HG03354 (cell line): ENCODE results near the gene INTS14.
A peak's percentile ranks its signal among the peaks of the same experiment; 100 is the strongest.

Experiments
- ATAC-seq: cut with Tn5 transposase; IDR thresholded peaks from one replicate; pipeline ENCODE4 v1.9.1; 2021; ENCODE audit warnings: mild to moderate bottlenecking; ENCODE audit not compliant: unreplicated experiment, poor library complexity, severe bottlenecking

INTS14 gene

GRCh38 chr15:65610871-65611718, at the start of gene INTS14:
INTS14 (minus strand) TSS chr15:65611131; CDS start chr15:65607380, 3,751 bp downstream.
- peak; percentile 97 for ATAC-seq

GRCh38 chr15:65659502-65660052, 48.6 kb upstream of the INTS14 start:
- no peak for ATAC-seq

- no peak for ATAC-seq
Measured at GRCh38 chr15:65655457-65655856, 44.5 kb upstream of the INTS14 start.

GRCh38 chr15:65655026-65655425, 44.1 kb upstream of the INTS14 start:
- ATAC-seq, result no peak

GRCh38 chr15:65653801-65654521, 43.0 kb upstream of the INTS14 start:
- ATAC-seq, result no peak

GRCh38 chr15:65653341-65653740, 42.4 kb upstream of the INTS14 start:
- no peak for ATAC-seq

GRCh38 chr15:65651831-65652749, 41.2 kb upstream of the INTS14 start:
- ATAC-seq, result no peak

GRCh38 chr15:65651042-65651322, 40.1 kb upstream of the INTS14 start:
- no peak for ATAC-seq

GRCh38 chr15:65650312-65651041, 39.5 kb upstream of the INTS14 start:
- ATAC-seq, result no peak

GRCh38 chr15:65646486-65646885, 35.6 kb upstream of the INTS14 start:
- no peak for ATAC-seq

- no peak for ATAC-seq
Measured at GRCh38 chr15:65645392-65645791, 34.5 kb upstream of the INTS14 start.

- ATAC-seq, result no peak
Measured at GRCh38 chr15:65644282-65644681, 33.4 kb upstream of the INTS14 start.

- ATAC-seq, result no peak
Measured at GRCh38 chr15:65642594-65642993, 31.7 kb upstream of the INTS14 start.

- no peak for ATAC-seq
Measured at GRCh38 chr15:65641768-65642475, 31.0 kb upstream of the INTS14 start.

- no peak for ATAC-seq
Measured at GRCh38 chr15:65639509-65639908, 28.6 kb upstream of the INTS14 start.

GRCh38 chr15:65638681-65639089, 27.8 kb upstream of the INTS14 start:
- no peak for ATAC-seq

- no peak for ATAC-seq
Measured at GRCh38 chr15:65638109-65638508, 27.2 kb upstream of the INTS14 start.

GRCh38 chr15:65634356-65634755, 23.4 kb upstream of the INTS14 start:
- no peak for ATAC-seq

GRCh38 chr15:65633752-65634151, 22.8 kb upstream of the INTS14 start:
- ATAC-seq, result no peak
